Prostate gland (tissue), 2 donors: Measurements from ENCODE around the gene GPN2. TPM values are rescaled to one million over a fixed set of nuclear protein-coding genes. Genes with fewer than 3 reads are reported as not detected.

ENCODE experiments used
- DNase-seq: peaks from one replicate; pipeline ENCODE4 v3.0.0-alpha.2; 2019; ENCODE audit warnings: low spot score
- H3K27ac ChIP-seq, 2 donors: fragments of 200-600 bp; sonication (generic); 2 replicates each; pipeline ENCODE4 v1.5.1; 2017 to 2019
- H3K27me3 ChIP-seq: fragments of 200-600 bp; sonication (generic); replicated peaks from 2 replicates; pipeline ENCODE4 v1.5.1; 2019; ENCODE audit not compliant: insufficient read depth
- H3K36me3 ChIP-seq, 2 donors: fragments of 200-600 bp; sonication (generic); 1 replicate in 1 of 2; 2 replicates in 1 of 2; pipeline versions ENCODE4 v1.5.1 to v1.8.1; 2017 to 2019
- H3K4me1 ChIP-seq: fragments of 200-600 bp; sonication (generic); replicated peaks from 2 replicates; pipeline ENCODE4 v1.5.1; 2019
- H3K4me3 ChIP-seq, 2 donors: fragments of 200-600 bp; sonication (generic); 2 replicates each; pipeline ENCODE4 v1.5.1; 2017 to 2019
- H3K9me3 ChIP-seq: fragments of 200-600 bp; sonication (generic); 2 replicates; pipeline ENCODE4 v1.5.1; 2017
- POLR2A ChIP-seq: fragments of 450-650 bp; IDR thresholded peaks from one replicate; pipeline ENCODE4 v1.6.1; 2016; ENCODE audit warnings: antibody characterized with exemption, mild to moderate bottlenecking
- POLR2AphosphoS5 ChIP-seq: sonication (generic); formaldehyde crosslinking; IDR thresholded peaks from one replicate; pipeline ENCODE4 v1.6.1; 2017; ENCODE audit warnings: antibody characterized with exemption
- WGBS: methylation state at CpG from one replicate; pipeline ENCODE4 v1.1.5; 2018; 5-methylcytosine and 5-hydroxymethylcytosine counted together
- intact Hi-C: fragments of 100-400 bp; cut with DNase I; formaldehyde crosslinking; loops from one replicate; pipeline ENCODE4 v1.14.2; 2022
- total RNA-seq, 2 donors: library from RNA; depleted of rRNA; stranded (reverse); fragments of >200 nt; gene quantifications; one replicate each; pipeline ENCODE4 v1.1.0, GENCODE V29; 2016
- TF ChIP-seq, protein P1 (sequence below), 4 experiments: fragments of 200-600 bp in 2 of 4; fragments of 450-650 bp in 2 of 4; sonication (generic) in 2 of 4; IDR thresholded peaks; 1 replicate in 3 of 4; 2 replicates in 1 of 4; pipeline ENCODE4 v1.5.1; 2016 to 2019; ENCODE audit warnings: antibody characterized with exemption in 4 of 4, mild to moderate bottlenecking in 2 of 4, moderate library complexity in 2 of 4

Gene GPN2
- total RNA-seq, 2 donors from 2014 or later = 15.7 to 26.0 TPM

DNA sequence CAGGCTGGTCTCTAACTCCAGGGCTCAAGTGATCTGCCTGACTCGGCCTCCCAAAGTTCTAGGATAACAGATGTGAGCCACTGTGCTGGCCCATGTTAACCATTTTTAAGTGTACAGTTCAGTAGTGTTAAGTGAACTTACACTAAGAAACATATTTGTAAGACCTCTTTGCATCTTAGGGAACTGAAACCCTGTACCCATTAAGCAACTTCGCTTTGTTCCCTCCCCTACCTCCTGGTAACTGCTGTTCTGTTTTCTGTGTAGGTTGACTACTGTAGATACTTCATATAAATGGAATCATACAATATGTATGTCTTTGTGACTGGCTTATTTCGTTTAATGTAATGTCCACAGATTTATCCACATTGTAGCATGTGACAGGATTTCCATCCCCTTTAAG lies 42.4 kb upstream of the GPN2 start:
- no peaks in the 10 kb centered on the region for H3K9me3 ChIP-seq
- no peak overlapping the region for H3K27ac ChIP-seq
- no peak for DNase-seq
- H3K36me3 ChIP-seq = no peaks in the 10 kb centered on the region
- intact Hi-C loops = no loop called here
- WGBS = 82% methylated on average over 3 of the region's 3 CpGs
- TF ChIP-seq POLR2AphosphoS5 (no peak), POLR2A (no peak)
- TF ChIP-seq, protein P1, sequence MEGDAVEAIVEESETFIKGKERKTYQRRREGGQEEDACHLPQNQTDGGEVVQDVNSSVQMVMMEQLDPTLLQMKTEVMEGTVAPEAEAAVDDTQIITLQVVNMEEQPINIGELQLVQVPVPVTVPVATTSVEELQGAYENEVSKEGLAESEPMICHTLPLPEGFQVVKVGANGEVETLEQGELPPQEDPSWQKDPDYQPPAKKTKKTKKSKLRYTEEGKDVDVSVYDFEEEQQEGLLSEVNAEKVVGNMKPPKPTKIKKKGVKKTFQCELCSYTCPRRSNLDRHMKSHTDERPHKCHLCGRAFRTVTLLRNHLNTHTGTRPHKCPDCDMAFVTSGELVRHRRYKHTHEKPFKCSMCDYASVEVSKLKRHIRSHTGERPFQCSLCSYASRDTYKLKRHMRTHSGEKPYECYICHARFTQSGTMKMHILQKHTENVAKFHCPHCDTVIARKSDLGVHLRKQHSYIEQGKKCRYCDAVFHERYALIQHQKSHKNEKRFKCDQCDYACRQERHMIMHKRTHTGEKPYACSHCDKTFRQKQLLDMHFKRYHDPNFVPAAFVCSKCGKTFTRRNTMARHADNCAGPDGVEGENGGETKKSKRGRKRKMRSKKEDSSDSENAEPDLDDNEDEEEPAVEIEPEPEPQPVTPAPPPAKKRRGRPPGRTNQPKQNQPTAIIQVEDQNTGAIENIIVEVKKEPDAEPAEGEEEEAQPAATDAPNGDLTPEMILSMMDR (IDR thresholded peaks at IDR 0.05) = no peak
- no peaks in the 10 kb centered on the region for H3K4me1 ChIP-seq
- no peaks in the 10 kb centered on the region for H3K27me3 ChIP-seq
- no peak overlapping the region for H3K4me3 ChIP-seq

DNA sequence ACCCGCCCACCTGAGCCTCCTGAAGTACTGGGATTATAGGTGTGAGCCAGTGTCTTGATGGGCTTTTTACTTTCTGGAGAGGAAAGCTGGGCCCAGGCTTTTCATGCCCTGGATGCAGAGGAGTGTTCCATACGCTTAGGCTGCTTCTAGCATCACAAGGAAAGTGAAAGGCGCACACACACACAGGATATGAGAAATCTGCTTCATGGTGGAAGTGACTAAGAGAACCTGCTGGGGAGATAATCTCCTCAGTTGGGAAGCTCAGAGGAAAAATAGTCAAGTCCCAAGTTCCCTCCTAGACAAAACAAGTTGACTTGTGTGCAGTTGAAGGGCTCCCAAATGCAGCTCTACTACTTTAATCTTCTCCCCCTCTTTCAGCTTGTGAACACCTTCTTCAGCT lies 33.6 kb upstream of the GPN2 start:
- Histone ChIP-seq H3K4me3 (no peak overlapping the region), H3K36me3 (peaks cover 0 to 4% of the 10 kb centered on the region in 2 donors), H3K9me3 (no peaks in the 10 kb centered on the region), H3K4me1 (no peaks in the 10 kb centered on the region), H3K27me3 (no peaks in the 10 kb centered on the region), H3K27ac (no peak overlapping the region)
- intact Hi-C loops = no loop called here
- no peak for DNase-seq
- no peak for TF ChIP-seq POLR2A
- TF ChIP-seq POLR2AphosphoS5 = no peak
- TF ChIP-seq, protein P1 (IDR thresholded peaks at IDR 0.05) = no peak
- 90% methylated on average over 3 of the region's 3 CpGs for WGBS

DNA sequence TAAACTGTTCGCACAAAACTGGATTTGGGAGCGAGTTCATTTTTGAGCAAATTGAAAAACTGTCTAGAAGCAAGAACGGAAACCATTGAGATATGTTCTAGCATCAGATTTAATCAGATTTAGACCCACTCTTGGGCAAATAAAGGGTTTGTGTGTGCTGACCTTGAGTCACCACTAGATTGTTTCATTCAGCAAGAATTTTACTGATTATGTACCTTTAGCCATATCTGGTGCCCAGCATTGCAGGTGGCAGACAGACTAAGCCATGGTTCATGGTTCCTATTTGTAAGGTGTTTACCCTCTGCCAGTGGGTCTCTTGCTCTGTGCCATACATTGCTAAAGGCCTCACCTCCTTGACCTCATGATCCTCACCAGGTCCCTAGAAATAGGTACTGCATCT lies 32.8 kb upstream of the GPN2 start:
- TF ChIP-seq, protein P1 (IDR thresholded peaks at IDR 0.05) = no peak
- TF ChIP-seq POLR2AphosphoS5 = no peak

DNA sequence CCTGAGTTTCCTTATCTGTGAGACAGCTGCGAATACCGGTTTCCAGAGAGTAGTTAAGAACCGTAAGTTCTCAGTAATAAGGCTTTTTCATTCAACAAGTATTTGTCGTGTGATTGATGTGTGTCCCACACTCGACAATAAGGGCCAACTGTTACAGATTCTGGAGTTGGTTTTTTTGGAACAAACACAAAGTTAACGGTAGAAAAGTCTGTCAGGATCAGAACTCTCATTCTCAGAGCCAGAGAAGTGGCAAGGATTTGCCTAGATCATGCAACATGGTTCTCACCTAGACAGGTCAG lies 32.3 kb upstream of the GPN2 start:
- H3K4me3 ChIP-seq = peak overlapping the region; percentile 90 to 100
- intact Hi-C loops = no loop called here
- whole genome bisulfite sequencing = 20% methylated on average over 6 of the region's 6 CpGs
- DNase-seq = no peak
- H3K27me3 ChIP-seq = no peaks in the 10 kb centered on the region
- no peaks in the 10 kb centered on the region for H3K4me1 ChIP-seq
- peaks cover 0 to 4% of the 10 kb centered on the region in 2 donors for H3K36me3 ChIP-seq
- no peaks in the 10 kb centered on the region for H3K9me3 ChIP-seq
- TF ChIP-seq POLR2A = no peak
- TF ChIP-seq, protein P1 (IDR thresholded peaks at IDR 0.05) = no peak
- no peak for TF ChIP-seq POLR2AphosphoS5
- H3K27ac ChIP-seq = peak overlapping the region in 1 of 2 donors; percentile 82

More for the DNA sequence above, 32.8 kb upstream of the GPN2 start:
- WGBS = 89% methylated on average over 3 of the region's 3 CpGs
- peak overlapping the region in 1 of 2 donors; percentile 100 for H3K4me3 ChIP-seq
- peaks cover 0 to 4% of the 10 kb centered on the region in 2 donors for H3K36me3 ChIP-seq
- no peaks in the 10 kb centered on the region for H3K4me1 ChIP-seq
- DNase-seq = no peak
- no peaks in the 10 kb centered on the region for H3K9me3 ChIP-seq
- H3K27me3 ChIP-seq = no peaks in the 10 kb centered on the region
- H3K27ac ChIP-seq = no peak overlapping the region
- intact Hi-C loops = no loop called here

DNA sequence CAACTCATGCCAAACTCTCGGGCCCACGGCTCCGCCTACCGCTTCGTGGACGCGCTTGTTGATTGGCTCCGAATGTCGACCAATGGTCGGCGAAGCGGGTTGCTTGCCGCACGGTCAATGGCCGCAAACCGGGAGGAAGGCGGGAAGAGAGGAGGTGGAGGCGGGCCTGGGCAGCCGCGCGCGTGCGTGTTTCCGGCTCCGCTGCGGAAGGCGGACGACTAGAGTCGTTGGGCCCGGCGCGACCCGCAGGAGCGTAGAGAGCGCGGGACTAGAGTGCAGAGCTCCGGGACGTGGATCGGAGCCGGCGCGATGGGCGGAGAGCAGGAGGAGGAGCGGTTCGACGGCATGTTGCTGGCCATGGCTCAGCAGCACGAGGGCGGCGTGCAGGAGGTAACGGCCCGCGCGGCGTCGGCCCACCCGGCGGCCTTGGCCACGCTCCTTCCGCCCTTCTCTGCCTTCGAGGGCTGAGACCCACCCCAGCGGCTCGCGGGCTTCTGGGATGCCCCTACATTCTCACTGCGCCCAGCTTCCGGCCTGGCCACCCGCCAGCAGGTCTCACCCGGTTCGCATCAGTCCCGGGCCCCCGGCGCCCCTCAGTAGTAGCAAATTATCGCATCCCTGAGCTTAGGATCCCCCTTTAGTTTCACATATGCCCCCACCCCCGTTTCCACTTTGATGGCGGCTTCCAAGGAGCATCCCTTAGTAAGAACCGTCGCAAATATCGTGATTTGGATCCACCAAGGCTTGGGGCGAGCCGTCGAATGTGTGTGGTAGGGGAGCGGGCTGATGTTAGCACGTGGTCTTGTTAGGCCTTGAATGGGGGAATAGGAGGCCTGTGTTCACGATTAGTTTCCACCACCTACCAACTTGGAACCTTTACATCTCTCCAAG lies 31.7 kb upstream of the GPN2 start, which contains the start of gene NUDC:
Gene NUDC (plus strand): TSS at position 204 of the 891 bp plus-strand sequence. CDS start 106 bp downstream, at position 310.
- WGBS = under 1% methylated on average over 83 of the region's 83 CpGs

More for the DNA sequence above, 31.7 kb upstream of the GPN2 start, which contains the start of gene NUDC:
- DNase-seq = peak; percentile 97
- H3K36me3 ChIP-seq = peaks cover 0 to 4% of the 10 kb centered on the region in 2 donors
- peak within 1 kb of the TSS; percentile 90 to 100 for H3K4me3 ChIP-seq
- H3K27ac ChIP-seq = peak within 1 kb of the TSS; percentile 82
- no peaks in the 10 kb centered on the region for H3K4me1 ChIP-seq
- intact Hi-C loops = no loop called here
- no peaks in the 10 kb centered on the region for H3K27me3 ChIP-seq
- TF ChIP-seq POLR2AphosphoS5 (peak; percentile 99), POLR2A (peak; percentile 85)
- TF ChIP-seq, protein P1 (IDR thresholded peaks at IDR 0.05) = peak in 1 of 4 experiments; percentile 38
- no peaks in the 10 kb centered on the region for H3K9me3 ChIP-seq
